Astrocyte (in vitro differentiated cells and primary cell): Measurements from ENCODE around the gene AUTS2. TPM values are rescaled to one million over a fixed set of nuclear protein-coding genes. Genes with fewer than 3 reads are reported as not detected.

ENCODE experiments used
- DNase-seq: peaks from one replicate; pipeline ENCODE4 v3.0.0-alpha.2; 2010; ENCODE audit warnings: low read depth
- FAIRE-seq: peaks from 2 replicates; lab custom pipeline; 2011; peaks lifted over from hg19 to GRCh38; lab: Jason Lieb, UNC
- H2AFZ ChIP-seq: 2 replicates; pipeline ENCODE4 v1.6.0; 2012; ENCODE audit warnings: low read depth, low read length, inconsistent platforms
- H3K27ac ChIP-seq: 2 replicates; pipeline ENCODE4 v1.5.1; 2011; ENCODE audit warnings: low read depth, low read length, inconsistent platforms
- H3K27me3 ChIP-seq: 2 replicates; pipeline ENCODE4 v1.6.0; 2011; ENCODE audit warnings: low read length, inconsistent platforms; ENCODE audit not compliant: insufficient read depth
- H3K36me3 ChIP-seq: 2 replicates; pipeline ENCODE4 v1.5.1; 2011; ENCODE audit warnings: low read length, inconsistent platforms; ENCODE audit not compliant: insufficient read depth
- H3K4me1 ChIP-seq: 2 replicates; pipeline ENCODE4 v1.5.1; 2011; ENCODE audit warnings: low read length, inconsistent platforms; ENCODE audit not compliant: insufficient read depth
- H3K4me2 ChIP-seq: 2 replicates; pipeline ENCODE4 v1.6.0; 2012; ENCODE audit warnings: low read length, inconsistent platforms
- H3K4me3 ChIP-seq: 2 replicates; pipeline ENCODE4 v1.5.1; 2011; ENCODE audit warnings: low read depth, mild to moderate bottlenecking, low read length, inconsistent platforms; ENCODE audit not compliant: insufficient read depth
- H3K79me2 ChIP-seq: 2 replicates; pipeline ENCODE4 v1.6.0; 2012; ENCODE audit warnings: mild to moderate bottlenecking, low read length, inconsistent platforms; ENCODE audit not compliant: insufficient read depth
- H3K9ac ChIP-seq: 2 replicates; pipeline ENCODE4 v1.6.0; 2012; ENCODE audit warnings: mild to moderate bottlenecking, low read length, inconsistent platforms
- H3K9me3 ChIP-seq: 2 replicates; pipeline ENCODE4 v1.5.1; 2012; ENCODE audit warnings: low read depth, mild to moderate bottlenecking, low read length, inconsistent platforms; ENCODE audit not compliant: insufficient read depth
- H4K20me1 ChIP-seq: 2 replicates; pipeline ENCODE4 v1.6.0; 2012; ENCODE audit warnings: low read length, inconsistent platforms; ENCODE audit not compliant: insufficient read depth
- H3K27ac Mint-ChIP-seq: one replicate; pipeline ENCODE4 v1.8.0; 2021; ENCODE audit warnings: mild to moderate bottlenecking, mixed read lengths; ENCODE audit not compliant: unreplicated experiment
- H3K27me3 Mint-ChIP-seq: one replicate; pipeline ENCODE4 v1.8.0; 2021; ENCODE audit warnings: low read depth, mixed read lengths; ENCODE audit not compliant: unreplicated experiment
- H3K36me3 Mint-ChIP-seq: one replicate; pipeline ENCODE4 v1.8.0; 2021; ENCODE audit warnings: low read depth, mixed read lengths; ENCODE audit not compliant: unreplicated experiment
- H3K4me1 Mint-ChIP-seq: one replicate; pipeline ENCODE4 v1.8.0; 2021; ENCODE audit warnings: low read depth, mixed read lengths; ENCODE audit not compliant: unreplicated experiment
- H3K4me3 Mint-ChIP-seq: one replicate; pipeline ENCODE4 v1.8.0; 2021; ENCODE audit warnings: mild to moderate bottlenecking, moderate library complexity, mixed read lengths; ENCODE audit not compliant: unreplicated experiment
- H3K9me3 Mint-ChIP-seq: one replicate; pipeline ENCODE4 v1.8.0; 2021; ENCODE audit warnings: mild to moderate bottlenecking, mixed read lengths; ENCODE audit not compliant: unreplicated experiment
- EZH2 ChIP-seq: IDR thresholded peaks from 2 replicates; pipeline ENCODE4 v1.6.1; 2012; ENCODE audit warnings: mild to moderate bottlenecking, low read length, inconsistent platforms; ENCODE audit not compliant: insufficient read depth
- total RNA-seq: library from RNA; stranded (reverse); gene quantifications from 2 replicates; pipeline ENCODE4 v1.2.1, GENCODE V29; 2021
- TF ChIP-seq, protein P1 (sequence below): IDR thresholded peaks from 2 replicates; pipeline ENCODE4 v1.5.1; 2011; ENCODE audit warnings: low read depth, mild to moderate bottlenecking, inconsistent platforms, low read length, moderate library complexity; ENCODE audit not compliant: insufficient read depth

The AUTS2 gene
- total RNA-seq, 1 donor from 2014 or later: 73.2 TPM

GRCh38 chr7:70303780-70304179 lies 705.5 kb downstream of the AUTS2 start:
- no peak overlapping the region for H3K9ac ChIP-seq
- no peaks in the 10 kb centered on the region for H3K9me3 ChIP-seq
- H3K4me3 ChIP-seq: no peak overlapping the region
- H3K4me2 ChIP-seq: no peak overlapping the region
- no peak overlapping the region for H2AFZ ChIP-seq
- H4K20me1 ChIP-seq: no peaks in the 10 kb centered on the region
- H3K36me3 ChIP-seq: no peaks in the 10 kb centered on the region
- Mint-ChIP-seq H3K4me3 (no peak overlapping the region), H3K27ac (no peak overlapping the region), H3K27me3 (no peaks in the 10 kb centered on the region), H3K9me3 (no peaks in the 10 kb centered on the region), H3K36me3 (no peaks in the 10 kb centered on the region), H3K4me1 (peaks cover 10% of the 10 kb centered on the region)
- DNase-seq (no peak), FAIRE-seq (no peak)
- H3K4me1 ChIP-seq: no peaks in the 10 kb centered on the region
- H3K27me3 ChIP-seq: no peaks in the 10 kb centered on the region
- H3K79me2 ChIP-seq: no peaks in the 10 kb centered on the region
- TF ChIP-seq EZH2: no peak
- TF ChIP-seq, protein P1, sequence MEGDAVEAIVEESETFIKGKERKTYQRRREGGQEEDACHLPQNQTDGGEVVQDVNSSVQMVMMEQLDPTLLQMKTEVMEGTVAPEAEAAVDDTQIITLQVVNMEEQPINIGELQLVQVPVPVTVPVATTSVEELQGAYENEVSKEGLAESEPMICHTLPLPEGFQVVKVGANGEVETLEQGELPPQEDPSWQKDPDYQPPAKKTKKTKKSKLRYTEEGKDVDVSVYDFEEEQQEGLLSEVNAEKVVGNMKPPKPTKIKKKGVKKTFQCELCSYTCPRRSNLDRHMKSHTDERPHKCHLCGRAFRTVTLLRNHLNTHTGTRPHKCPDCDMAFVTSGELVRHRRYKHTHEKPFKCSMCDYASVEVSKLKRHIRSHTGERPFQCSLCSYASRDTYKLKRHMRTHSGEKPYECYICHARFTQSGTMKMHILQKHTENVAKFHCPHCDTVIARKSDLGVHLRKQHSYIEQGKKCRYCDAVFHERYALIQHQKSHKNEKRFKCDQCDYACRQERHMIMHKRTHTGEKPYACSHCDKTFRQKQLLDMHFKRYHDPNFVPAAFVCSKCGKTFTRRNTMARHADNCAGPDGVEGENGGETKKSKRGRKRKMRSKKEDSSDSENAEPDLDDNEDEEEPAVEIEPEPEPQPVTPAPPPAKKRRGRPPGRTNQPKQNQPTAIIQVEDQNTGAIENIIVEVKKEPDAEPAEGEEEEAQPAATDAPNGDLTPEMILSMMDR: no peak
- no peak overlapping the region for H3K27ac ChIP-seq

DNA sequence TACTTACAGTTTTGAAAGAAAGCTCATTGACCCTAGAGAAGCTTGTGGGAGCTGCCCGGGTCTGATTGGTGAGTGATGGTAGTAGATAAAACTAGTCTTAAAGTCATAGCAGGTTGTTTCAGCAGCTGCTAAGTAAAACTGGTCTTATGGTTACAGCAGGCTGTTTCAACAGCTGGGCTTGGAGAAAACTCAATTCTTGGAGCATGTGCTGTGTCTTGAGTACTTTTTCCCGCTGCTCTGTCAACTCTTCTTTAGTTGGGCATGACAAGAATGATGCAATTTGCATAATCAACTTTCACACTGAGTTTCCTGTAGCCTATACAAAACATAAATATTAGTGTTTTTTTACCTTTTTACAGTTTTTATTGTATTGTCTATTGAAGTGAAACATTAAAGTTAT lies 707.9 kb downstream of the AUTS2 start:
- TF ChIP-seq EZH2: no peak
- TF ChIP-seq, protein P1: no peak
- no peaks in the 10 kb centered on the region for H3K27me3 Mint-ChIP-seq
- no peaks in the 10 kb centered on the region for H4K20me1 ChIP-seq
- no peak overlapping the region for H3K4me3 Mint-ChIP-seq
- no peaks in the 10 kb centered on the region for H3K4me1 ChIP-seq
- H3K36me3 ChIP-seq: no peaks in the 10 kb centered on the region
- no peak overlapping the region for H3K27ac Mint-ChIP-seq
- DNase-seq (no peak), FAIRE-seq (no peak)
- H3K36me3 Mint-ChIP-seq: no peaks in the 10 kb centered on the region
- H3K27me3 ChIP-seq: no peaks in the 10 kb centered on the region
- no peak overlapping the region for H3K4me2 ChIP-seq
- H3K9ac ChIP-seq: no peak overlapping the region
- no peak overlapping the region for H2AFZ ChIP-seq
- H3K27ac ChIP-seq: no peak overlapping the region
- no peak overlapping the region for H3K4me3 ChIP-seq
- peaks cover 3% of the 10 kb centered on the region for H3K9me3 Mint-ChIP-seq
- no peaks in the 10 kb centered on the region for H3K9me3 ChIP-seq
- H3K4me1 Mint-ChIP-seq: peaks cover 6% of the 10 kb centered on the region
- no peaks in the 10 kb centered on the region for H3K79me2 ChIP-seq

DNA sequence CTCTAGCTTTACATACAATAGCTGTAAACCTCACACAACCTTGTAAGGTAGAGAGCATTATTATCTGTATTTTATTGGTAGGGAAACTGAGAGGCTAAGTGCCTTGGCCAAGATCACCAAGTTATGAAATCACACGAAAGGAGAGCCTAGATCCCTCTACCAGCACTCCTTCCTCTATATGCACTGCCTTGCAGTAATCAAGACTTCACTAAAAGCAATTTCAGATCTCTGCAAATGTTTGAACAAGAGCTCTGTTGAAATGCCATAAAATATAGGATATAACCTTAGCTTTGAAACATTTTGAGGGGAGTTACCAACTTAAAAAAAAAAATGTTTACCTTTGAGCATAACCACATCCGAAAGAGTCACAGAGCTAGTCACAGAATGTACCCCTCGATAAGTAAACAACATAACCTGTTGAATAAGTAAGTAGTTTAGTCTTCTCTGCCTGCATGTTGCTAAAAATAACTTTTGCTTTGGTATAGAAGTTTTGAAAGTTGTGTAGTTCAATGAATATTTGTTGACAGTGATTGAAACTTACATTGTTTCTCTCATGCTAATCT lies 709.4 kb downstream of the AUTS2 start:
- Histone ChIP-seq H3K4me2 (no peak overlapping the region), H3K27ac (no peak overlapping the region), H3K4me1 (no peaks in the 10 kb centered on the region), H3K4me3 (no peak overlapping the region), H3K27me3 (no peaks in the 10 kb centered on the region), H3K9ac (no peak overlapping the region), H3K79me2 (no peaks in the 10 kb centered on the region), H3K9me3 (no peaks in the 10 kb centered on the region), H2AFZ (no peak overlapping the region), H3K36me3 (no peaks in the 10 kb centered on the region), H4K20me1 (no peaks in the 10 kb centered on the region)
- DNase-seq (no peak), FAIRE-seq (no peak)
- TF ChIP-seq, protein P1: no peak
- no peak for TF ChIP-seq EZH2
- peaks cover 9% of the 10 kb centered on the region for H3K4me1 Mint-ChIP-seq
- H3K27ac Mint-ChIP-seq: no peak overlapping the region
- no peaks in the 10 kb centered on the region for H3K27me3 Mint-ChIP-seq
- peaks cover 3% of the 10 kb centered on the region for H3K9me3 Mint-ChIP-seq
- no peak overlapping the region for H3K4me3 Mint-ChIP-seq
- no peaks in the 10 kb centered on the region for H3K36me3 Mint-ChIP-seq
